Stimulated activated effector memory CD8-positive, alpha-beta T cell treated with anti-CD3 and anti-CD28 coated beads, Interleukin-12 subunit alpha, Interleukin-12 subunit beta, amount 100 ng/mL, for 72 hours (primary cell): ENCODE measurements around the gene GALR1.
"Not testable (repeated sequence)": the region's sequence is repeated elsewhere in the genome, so short reads cannot be mapped to it uniquely, and the experiment has no call there.

Experiments
- ATAC-seq: fragments of 150-1000 bp; cut with Tn5 transposase; 2 replicates; pipeline ENCODE4 v1.10.0; 2021
- DNase-seq, 2 donors: peaks; one replicate each; pipeline ENCODE4 v3.0.0; 2021 to 2022; ENCODE audit warnings: low spot score in 2 of 2
- H3K27ac Mint-ChIP-seq: one replicate; pipeline ENCODE4 v1.8.0; 2022; ENCODE audit warnings: mild to moderate bottlenecking, mixed read lengths
- H3K36me3 Mint-ChIP-seq: one replicate; pipeline ENCODE4 v1.8.0; 2022; ENCODE audit warnings: mild to moderate bottlenecking, mixed read lengths
- H3K4me1 Mint-ChIP-seq: one replicate; pipeline ENCODE4 v1.8.0; 2022; ENCODE audit warnings: mixed read lengths
- H3K4me3 Mint-ChIP-seq: one replicate; pipeline ENCODE4 v1.8.0; 2022; ENCODE audit warnings: mild to moderate bottlenecking, mixed read lengths
- H3K9me3 Mint-ChIP-seq: one replicate; pipeline ENCODE4 v1.8.0; 2022; ENCODE audit warnings: mixed read lengths

GALR1 gene

DNA sequence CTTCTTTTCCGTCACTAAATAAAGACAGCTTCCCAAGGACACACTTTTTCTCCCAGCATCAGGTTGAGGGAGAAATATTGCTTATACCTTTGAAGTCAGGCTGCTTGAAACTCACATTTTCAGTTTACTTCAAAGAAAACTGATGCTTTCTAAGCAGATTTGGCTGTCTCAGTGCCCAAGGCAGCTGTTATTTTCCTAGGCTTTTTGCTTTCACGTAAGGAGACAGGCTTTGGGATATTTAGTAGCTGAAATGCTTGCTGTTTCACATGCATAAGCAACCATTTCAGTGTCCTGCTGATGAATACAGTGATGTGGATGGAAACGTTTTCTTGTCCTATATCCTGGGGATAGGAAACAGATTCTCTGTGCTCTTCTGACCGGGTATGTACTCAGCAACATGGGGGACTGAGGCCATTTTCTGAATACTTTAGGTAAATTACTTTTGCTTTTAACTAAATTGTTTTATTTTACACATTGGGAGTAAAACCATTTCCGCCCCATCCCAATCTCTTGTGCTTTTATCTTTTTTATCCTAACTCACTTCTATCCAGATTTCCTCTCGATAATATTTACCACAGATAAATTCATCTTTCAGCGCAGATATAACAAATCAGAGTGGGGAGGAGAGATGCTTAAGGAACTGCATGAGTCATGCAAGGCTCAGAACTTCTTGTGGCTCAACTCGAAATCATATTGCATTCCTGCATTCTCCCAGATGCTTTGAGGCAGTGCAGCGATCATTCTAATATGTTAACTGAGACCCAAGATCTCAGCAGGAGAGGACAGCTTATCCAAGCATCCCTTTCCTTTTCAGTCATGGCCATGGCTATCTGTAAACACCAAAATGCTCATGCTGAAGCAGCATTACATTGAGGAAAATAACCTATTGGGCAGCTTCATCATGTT is 22.2 kb downstream of the GALR1 start:
- Mint-ChIP-seq H3K4me1 (no peaks in the 10 kb centered on the region), H3K36me3 (no peaks in the 10 kb centered on the region), H3K9me3 (no peaks in the 10 kb centered on the region)

DNA sequence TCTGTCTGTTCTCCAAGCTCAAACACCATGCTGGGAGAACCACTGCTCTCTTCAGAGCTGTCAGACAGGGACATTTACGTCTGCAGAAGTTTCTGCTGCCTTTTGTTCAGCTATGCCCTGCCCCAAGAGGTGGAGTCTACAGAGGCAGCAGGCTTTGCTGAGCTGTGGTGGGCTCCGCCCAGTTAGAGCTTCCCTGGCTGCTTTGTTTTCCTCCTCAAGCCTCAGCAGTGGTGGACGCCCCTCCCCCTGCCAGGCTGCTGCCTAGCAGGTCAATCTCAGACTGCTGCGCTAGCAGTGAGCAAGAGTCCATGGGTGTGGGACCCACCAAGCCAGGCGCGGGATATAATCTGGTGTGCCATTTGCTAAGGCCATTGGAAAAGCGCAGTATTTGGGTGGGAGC is 41.2 kb downstream of the GALR1 start:
- not testable (repeated sequence) for H3K27ac Mint-ChIP-seq, H3K4me1 Mint-ChIP-seq, H3K4me3 Mint-ChIP-seq, H3K36me3 Mint-ChIP-seq, H3K9me3 Mint-ChIP-seq, DNase-seq, ATAC-seq

More for the DNA sequence above, 22.2 kb downstream of the GALR1 start:
- no peak for DNase-seq
- ATAC-seq, result no peak
- Mint-ChIP-seq H3K27ac (no peak overlapping the region), H3K4me3 (no peak overlapping the region)

- DNase-seq, result no peak
- H3K4me1 Mint-ChIP-seq, result no peaks in the 10 kb centered on the region
- no peak overlapping the region for H3K27ac Mint-ChIP-seq
- no peaks in the 10 kb centered on the region for H3K36me3 Mint-ChIP-seq
- no peak for ATAC-seq
- no peaks in the 10 kb centered on the region for H3K9me3 Mint-ChIP-seq
- no peak overlapping the region for H3K4me3 Mint-ChIP-seq
These were observed 48.5 kb downstream of the GALR1 start for GRCh38 chr18:77298172-77298571.

DNA sequence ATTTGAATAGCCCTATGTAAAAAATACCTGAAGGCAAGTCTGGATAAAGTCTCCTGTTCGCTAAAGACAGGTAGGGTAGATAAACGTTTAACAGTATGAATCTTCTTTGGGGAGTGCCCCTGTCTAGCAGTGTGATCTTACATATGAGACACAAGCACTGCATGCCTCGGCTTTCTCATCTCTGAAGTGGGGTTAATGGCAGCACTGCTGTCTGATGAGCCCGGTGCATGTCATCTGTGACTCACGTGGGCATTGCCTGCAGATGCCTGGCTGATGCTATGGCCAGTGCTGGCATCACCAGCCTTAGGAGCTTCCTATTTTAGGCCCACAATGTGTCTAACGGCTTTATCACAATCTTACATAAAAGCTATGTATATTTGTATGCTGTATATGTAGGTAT is 50.1 kb downstream of the GALR1 start:
- no peak overlapping the region for H3K27ac Mint-ChIP-seq
- no peaks in the 10 kb centered on the region for H3K4me1 Mint-ChIP-seq
- no peak for DNase-seq
- ATAC-seq, result no peak
- H3K36me3 Mint-ChIP-seq, result no peaks in the 10 kb centered on the region
- H3K9me3 Mint-ChIP-seq, result no peaks in the 10 kb centered on the region
- no peak overlapping the region for H3K4me3 Mint-ChIP-seq

DNA sequence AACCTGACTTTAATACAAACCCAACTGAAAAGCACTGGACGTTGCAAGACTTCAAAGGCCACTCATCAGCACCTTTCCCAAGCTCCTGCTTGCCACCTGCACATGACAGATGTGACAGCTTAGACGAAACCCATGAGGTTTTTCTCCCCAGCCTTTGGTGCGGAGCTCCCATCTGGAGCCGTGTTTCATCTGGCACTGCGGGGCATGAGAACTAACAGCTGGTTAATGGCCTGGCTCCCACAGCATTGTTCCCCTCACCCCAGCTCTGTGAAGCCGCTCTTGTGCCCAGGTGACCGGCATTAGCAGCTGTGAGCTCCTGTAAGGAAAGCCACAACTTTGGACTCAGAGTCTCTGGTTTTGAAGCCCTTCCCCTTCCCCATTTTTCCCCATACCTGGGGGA is 50.9 kb downstream of the GALR1 start:
- no peak overlapping the region for H3K4me3 Mint-ChIP-seq
- DNase-seq (no peak), ATAC-seq (no peak)
- H3K36me3 Mint-ChIP-seq, result no peaks in the 10 kb centered on the region
- no peaks in the 10 kb centered on the region for H3K9me3 Mint-ChIP-seq
- H3K4me1 Mint-ChIP-seq, result no peaks in the 10 kb centered on the region
- H3K27ac Mint-ChIP-seq, result no peak overlapping the region

DNA sequence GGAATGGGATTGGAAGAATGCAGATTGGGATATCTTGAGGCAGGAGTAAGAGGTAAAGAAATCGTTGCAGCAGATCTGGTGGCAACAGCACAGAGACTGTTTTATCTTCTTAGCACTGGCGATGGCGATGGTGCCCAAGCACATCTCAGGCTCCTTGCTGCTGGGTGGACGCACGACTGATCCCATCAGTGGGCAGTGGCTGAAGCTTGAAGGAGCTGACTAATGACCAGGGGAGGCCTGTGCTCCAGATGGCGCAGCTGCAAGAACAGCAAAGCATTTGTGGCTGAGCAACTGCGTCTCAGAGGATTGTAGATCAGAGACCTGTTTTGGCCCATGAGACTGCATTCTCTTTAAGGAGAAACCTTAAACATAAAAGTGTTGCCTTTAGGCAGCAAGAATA is 54.6 kb downstream of the GALR1 start:
- no peaks in the 10 kb centered on the region for H3K36me3 Mint-ChIP-seq
- DNase-seq (no peak), ATAC-seq (no peak)
- H3K27ac Mint-ChIP-seq, result no peak overlapping the region
- H3K4me3 Mint-ChIP-seq, result no peak overlapping the region
- H3K9me3 Mint-ChIP-seq, result no peaks in the 10 kb centered on the region
- no peaks in the 10 kb centered on the region for H3K4me1 Mint-ChIP-seq

DNA sequence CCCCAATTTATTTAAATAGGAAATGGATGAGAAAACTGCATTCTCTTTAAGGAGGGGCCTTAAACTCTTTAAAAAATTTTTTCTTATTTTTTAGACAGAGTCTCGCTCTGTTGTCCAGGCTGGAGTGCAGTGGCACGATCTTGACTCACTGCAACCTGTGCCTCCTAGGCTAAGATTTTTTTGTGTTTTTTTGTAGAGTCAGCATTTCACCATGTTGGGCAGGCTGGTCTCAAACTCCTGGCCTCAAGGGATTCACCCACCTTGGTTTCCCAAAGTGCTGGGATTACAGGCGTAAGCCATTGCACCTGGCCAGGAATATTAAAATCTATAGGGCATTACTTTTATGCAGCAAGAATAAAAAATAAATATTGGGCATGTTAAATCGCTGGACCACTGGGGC is 56.0 kb downstream of the GALR1 start:
- DNase-seq, result no peak
- Mint-ChIP-seq H3K4me3 (no peak overlapping the region), H3K36me3 (no peaks in the 10 kb centered on the region), H3K4me1 (no peaks in the 10 kb centered on the region), H3K9me3 (no peaks in the 10 kb centered on the region), H3K27ac (no peak overlapping the region)
- ATAC-seq, result no peak

- Mint-ChIP-seq H3K9me3 (no peaks in the 10 kb centered on the region), H3K4me1 (no peaks in the 10 kb centered on the region), H3K27ac (no peak overlapping the region), H3K36me3 (no peaks in the 10 kb centered on the region), H3K4me3 (no peak overlapping the region)
- ATAC-seq, result no peak
- DNase-seq, result no peak
These were observed 58.6 kb downstream of the GALR1 start for GRCh38 chr18:77308216-77308615.

DNA sequence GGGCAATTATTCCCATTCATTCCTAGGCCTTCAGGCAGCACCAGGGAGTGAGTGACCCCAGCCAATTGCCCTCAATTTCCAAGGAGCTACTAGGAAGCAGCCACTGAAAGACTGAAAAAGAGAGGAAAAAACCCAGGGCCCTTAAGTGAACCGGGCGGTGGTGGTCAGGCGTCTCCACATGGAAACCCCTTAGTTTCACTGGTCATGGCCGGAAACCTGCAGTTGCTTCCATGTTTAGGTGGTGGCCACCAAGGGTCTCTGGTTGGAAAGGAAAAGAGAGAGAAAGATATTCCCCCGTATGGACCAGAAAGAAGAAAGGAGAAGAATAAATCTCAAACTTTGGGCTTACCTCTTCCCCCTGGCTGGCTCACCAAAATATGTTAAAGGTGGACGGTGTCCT is 64.9 kb downstream of the GALR1 start:
- no peaks in the 10 kb centered on the region for H3K4me1 Mint-ChIP-seq
- H3K36me3 Mint-ChIP-seq, result no peaks in the 10 kb centered on the region
- H3K27ac Mint-ChIP-seq, result no peak overlapping the region
- DNase-seq, result no peak
- no peak overlapping the region for H3K4me3 Mint-ChIP-seq
- H3K9me3 Mint-ChIP-seq, result no peaks in the 10 kb centered on the region
- no peak for ATAC-seq

- H3K4me1 Mint-ChIP-seq, result no peaks in the 10 kb centered on the region
- H3K27ac Mint-ChIP-seq, result no peak overlapping the region
- DNase-seq, result no peak
- no peak for ATAC-seq
- no peak overlapping the region for H3K4me3 Mint-ChIP-seq
- H3K9me3 Mint-ChIP-seq, result no peaks in the 10 kb centered on the region
- no peaks in the 10 kb centered on the region for H3K36me3 Mint-ChIP-seq
These were observed 65.3 kb downstream of the GALR1 start for GRCh38 chr18:77314952-77315351.

DNA sequence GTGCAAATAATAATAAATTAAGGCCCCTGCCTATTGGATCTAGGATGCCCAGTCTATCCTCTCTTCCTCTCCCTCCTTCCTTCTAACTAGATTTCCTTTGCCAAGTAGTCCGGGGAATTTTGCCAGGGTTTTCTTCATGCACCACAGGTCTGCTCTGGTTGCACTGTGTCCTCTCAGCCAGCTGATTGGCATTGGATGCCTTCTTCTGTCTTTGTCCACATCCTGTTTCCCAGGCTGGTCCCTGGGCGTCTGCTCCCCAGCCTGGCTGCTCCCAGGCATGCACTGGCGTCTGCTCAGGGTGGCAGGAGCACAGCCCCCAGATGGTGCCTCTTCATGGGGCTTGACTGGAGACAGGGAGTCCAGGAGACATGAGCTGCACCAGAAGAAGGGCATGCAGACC is 66.4 kb downstream of the GALR1 start:
- ATAC-seq (no peak), DNase-seq (no peak)
- Mint-ChIP-seq H3K4me3 (no peak overlapping the region), H3K36me3 (no peaks in the 10 kb centered on the region), H3K27ac (no peak overlapping the region), H3K4me1 (no peaks in the 10 kb centered on the region), H3K9me3 (no peaks in the 10 kb centered on the region)

DNA sequence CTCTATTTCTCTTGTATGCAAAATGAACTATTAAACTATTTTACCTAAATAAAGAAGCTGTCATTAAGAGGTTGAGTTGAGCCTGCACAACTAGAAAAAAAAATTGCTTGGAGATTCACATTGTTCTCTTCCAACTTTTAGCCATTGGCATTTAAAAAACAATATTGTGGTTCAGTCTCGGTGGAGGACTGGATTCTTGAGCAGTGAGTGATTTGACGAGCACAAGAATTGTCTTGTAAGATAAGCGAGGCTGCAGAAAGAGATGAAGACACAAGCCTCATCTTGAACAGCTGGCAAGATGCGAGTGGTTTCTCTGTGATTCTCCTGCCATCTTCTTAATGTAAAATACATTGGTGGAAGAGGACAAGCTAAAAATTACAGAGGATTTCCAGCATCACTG is 67.0 kb downstream of the GALR1 start:
- no peaks in the 10 kb centered on the region for H3K4me1 Mint-ChIP-seq
- ATAC-seq, result no peak
- no peaks in the 10 kb centered on the region for H3K36me3 Mint-ChIP-seq
- H3K27ac Mint-ChIP-seq, result no peak overlapping the region
- H3K4me3 Mint-ChIP-seq, result no peak overlapping the region
- no peak for DNase-seq
- no peaks in the 10 kb centered on the region for H3K9me3 Mint-ChIP-seq

DNA sequence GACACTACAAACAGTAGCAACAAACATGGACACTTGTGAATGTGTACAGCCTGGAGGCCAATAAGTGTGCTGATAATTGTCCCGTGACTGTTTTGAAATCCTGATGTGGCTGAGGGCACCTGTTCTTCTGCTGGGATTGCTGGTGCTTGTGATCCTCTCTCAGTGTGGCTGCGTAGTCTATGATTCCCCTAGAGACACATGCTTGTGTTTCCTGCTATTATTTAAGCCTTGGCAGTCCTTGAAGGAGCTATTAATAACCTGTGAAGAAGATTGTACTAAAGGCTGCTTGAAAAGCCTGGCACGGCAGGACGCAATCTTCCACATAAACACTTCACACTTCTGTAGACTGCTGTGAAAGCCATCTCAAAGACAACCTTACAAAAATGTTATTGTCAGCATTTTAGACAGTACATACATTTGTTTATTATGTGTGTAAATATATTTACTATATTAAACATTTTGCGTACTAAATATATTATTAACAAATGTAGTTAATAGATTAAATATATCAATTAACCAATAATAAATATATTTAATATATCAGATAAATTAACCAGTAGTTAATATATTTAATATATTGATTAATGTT is 71.4 kb downstream of the GALR1 start:
- Mint-ChIP-seq H3K4me3 (no peak overlapping the region), H3K9me3 (no peaks in the 10 kb centered on the region), H3K36me3 (no peaks in the 10 kb centered on the region), H3K27ac (no peak overlapping the region), H3K4me1 (no peaks in the 10 kb centered on the region)
- ATAC-seq, result no peak
- DNase-seq, result no peak

GRCh38 chr18:77321823-77322805 is 72.5 kb downstream of the GALR1 start:
- no peak overlapping the region for H3K4me3 Mint-ChIP-seq
- no peaks in the 10 kb centered on the region for H3K4me1 Mint-ChIP-seq
- DNase-seq (no peak), ATAC-seq (no peak)
- H3K9me3 Mint-ChIP-seq, result no peaks in the 10 kb centered on the region
- no peak overlapping the region for H3K27ac Mint-ChIP-seq
- H3K36me3 Mint-ChIP-seq, result no peaks in the 10 kb centered on the region

GRCh38 chr18:77323640-77324299 is 74.1 kb downstream of the GALR1 start:
- Mint-ChIP-seq H3K4me1 (no peaks in the 10 kb centered on the region), H3K27ac (no peak overlapping the region), H3K4me3 (no peak overlapping the region), H3K9me3 (no peaks in the 10 kb centered on the region), H3K36me3 (no peaks in the 10 kb centered on the region)
- no peak for DNase-seq
- ATAC-seq, result no peak
